ENCODE data around the gene MAN2A1.

DNA sequence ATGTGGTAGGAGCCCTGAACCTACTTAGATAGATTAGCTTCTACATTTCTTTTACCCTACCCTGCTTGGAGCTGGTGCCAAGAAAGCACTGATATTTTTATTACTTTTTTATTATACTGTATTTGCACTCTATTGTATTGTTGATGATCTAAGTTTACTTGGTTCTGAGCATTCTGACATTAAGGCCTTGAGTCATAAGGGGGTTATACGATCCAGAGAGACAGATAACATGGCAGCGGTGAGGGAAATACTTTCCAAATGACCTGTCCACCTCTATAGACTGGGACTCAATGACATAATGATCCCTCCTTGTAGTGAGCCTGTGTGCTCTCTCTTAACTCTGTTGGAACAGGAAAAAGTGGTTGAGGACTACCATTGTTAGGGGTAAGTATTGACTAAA lies 176.3 kb downstream of the MAN2A1 start:
- TF ChIP-seq CTCF (IDR thresholded peaks at IDR 0.05) (no peak), POLR2AphosphoS5 (IDR thresholded peaks at IDR 0.05; ENCODE audit: insufficient read depth in 1 of 2, low read depth in 1 of 2) (no peak), POLR2A (IDR thresholded peaks at IDR 0.05) (no peak)
